ENCODE measurements around the gene SCN1B.
"Not testable (repeated sequence)": the region's sequence is repeated elsewhere in the genome, so short reads cannot be mapped to it uniquely, and the experiment has no call there.

SCN1B gene

DNA sequence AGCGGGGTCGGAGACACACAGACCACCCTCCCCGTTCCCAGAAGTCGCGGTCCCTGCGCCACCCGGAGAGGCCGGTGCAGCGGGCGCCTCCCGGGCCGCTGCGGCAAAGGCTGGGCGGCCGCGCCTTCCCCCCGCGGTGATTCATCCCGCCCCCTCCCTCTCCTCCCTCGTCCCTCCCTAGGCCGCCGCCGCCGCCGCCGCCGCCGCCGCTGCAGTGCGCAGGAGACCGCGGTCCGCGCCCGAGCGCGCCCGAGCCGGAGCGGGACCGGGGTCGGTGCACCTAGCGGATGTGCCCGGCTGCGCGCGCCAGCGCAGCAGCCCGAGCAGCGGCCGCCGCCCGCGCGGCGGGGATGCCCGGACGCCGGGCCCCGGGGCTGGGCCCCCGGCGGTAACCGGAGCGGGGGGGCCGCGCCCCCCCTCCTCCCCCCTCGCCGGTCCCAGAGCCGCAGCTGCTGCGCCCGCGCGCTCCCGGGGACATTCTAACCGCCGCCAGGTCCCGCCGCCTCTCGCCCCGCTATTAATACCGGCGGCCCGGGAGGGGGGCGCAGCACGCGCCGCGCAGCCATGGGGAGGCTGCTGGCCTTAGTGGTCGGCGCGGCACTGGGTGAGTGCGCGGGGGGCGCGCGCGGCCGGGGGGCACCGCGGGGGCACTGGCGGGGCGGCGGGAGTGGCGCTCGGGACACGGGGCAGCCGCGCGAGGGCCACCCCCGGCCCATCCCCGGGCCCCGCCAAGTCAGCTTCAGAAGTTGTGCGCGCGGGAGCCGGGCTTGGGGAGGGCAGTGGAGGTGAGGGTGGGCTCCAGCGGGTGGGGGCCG lies at the start of gene SCN1B:
SCN1B (plus strand) TSS at position 214 of the 815 bp plus-strand sequence; CDS start at position 565, 351 bp downstream.
- DNase-seq, result peak; percentile 62

DNA sequence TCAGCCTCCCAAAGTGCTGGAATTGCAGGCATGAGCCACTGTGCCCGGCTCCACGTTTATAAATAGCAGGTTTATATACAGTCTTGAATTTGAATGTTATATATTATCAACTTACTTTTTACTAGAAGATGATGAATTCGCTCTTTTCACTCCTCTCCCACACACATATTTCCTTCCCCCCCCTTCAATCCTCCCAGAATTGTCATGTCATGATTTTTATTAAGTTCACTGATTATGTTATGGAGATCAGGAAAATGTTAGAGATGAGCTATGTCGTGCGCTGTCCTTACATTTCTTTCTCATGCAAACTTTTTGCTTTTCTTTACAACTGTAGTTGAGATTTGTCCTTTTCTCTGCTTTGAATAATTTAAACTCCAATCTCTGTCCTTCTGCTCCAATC lies 48.0 kb upstream of the SCN1B start:
- no peak for DNase-seq

DNA sequence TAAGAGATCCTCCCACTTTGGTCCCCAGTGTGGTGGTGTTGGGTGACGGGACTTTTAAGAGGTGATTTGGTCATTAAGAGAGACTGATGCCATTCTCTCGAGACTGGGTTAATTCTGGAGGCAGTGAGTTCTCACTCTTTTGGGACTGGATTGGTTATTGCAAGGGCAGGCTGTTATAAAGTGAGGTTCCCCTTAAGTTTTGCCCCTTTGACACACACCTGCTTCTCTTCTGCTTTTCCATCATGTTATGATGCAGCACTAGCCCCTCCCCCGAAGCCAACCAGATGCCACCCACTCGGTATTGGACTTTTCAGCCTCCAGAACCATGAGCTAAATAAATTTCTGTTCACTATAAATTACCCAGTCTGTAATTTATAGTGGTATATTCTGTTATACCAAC lies 46.5 kb upstream of the SCN1B start:
- no peak for DNase-seq

DNA sequence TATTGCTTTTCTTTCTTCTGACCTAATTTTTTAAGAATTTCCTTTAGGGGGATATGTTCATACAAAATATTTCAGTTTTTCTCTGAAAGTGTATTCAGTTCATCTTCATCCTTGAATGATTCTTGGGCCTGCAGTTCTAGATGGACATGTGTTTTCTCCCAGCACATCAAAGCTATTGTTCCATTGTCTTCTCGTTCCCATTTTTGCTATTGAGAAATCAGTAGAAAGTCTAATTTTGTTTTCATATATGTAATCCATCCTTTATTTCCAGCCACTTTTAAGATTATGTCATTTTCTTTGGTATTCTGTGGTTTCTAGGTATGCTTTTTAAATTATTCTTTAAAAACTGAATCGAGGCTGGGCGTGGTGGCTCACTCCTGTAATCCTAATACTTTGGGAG lies 46.0 kb upstream of the SCN1B start:
- no peak for DNase-seq

DNA sequence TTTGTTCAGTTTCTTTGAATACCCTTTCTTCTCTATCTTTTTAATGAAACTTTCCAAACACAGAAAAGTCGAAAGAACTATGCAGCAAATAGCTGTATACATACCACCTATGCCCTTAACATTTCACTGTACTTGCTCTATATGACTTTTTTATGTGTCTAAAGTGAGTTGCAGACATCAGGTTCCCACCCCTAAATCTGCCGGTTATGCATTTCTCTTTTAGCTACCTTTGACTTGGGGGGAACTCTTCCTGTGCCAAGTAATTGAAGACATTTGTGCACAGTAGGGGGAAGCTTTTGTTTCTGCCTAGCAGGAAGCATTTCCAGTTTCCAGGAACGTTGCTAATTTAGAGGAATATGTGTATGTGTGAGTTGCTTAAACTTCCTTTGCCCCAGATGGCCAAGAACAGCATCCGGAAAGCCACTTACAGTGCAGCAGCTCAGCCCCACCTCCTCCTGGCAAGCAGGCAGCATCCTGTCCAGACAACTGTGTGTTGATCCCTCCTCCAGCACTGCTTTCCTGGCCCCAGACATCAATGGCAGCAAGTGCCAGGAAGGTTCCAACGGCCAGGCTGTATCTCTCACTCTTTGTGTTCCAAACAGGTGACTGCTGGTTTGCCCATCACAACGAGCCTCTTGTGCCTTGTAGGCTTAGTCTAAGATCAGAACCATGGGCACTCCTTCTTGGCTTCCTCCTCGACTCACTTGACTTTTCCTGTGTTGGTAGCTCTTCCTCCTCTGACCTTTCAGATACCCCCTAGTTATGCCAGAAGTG lies 44.8 kb upstream of the SCN1B start:
- no peak for DNase-seq

DNA sequence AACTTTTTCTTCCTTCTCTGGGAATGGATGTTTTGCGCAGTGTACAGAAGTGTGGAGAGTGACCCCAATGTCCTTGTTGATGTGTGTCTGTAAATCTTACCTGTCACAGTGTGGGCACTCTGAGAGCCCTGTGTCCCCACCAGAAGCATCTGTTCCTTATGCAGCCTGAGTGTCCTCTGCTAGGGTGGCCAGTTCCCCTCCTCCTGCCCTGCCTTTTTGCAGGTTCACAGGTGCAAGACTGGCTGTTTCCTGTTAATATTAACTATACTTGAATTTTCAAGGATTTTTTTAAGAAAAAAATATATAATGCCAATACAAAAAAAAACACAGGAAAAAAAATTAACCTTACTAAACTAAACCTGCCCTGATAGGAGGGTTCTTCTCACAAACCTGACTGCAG lies 42.2 kb upstream of the SCN1B start:
- no peak for DNase-seq

DNA sequence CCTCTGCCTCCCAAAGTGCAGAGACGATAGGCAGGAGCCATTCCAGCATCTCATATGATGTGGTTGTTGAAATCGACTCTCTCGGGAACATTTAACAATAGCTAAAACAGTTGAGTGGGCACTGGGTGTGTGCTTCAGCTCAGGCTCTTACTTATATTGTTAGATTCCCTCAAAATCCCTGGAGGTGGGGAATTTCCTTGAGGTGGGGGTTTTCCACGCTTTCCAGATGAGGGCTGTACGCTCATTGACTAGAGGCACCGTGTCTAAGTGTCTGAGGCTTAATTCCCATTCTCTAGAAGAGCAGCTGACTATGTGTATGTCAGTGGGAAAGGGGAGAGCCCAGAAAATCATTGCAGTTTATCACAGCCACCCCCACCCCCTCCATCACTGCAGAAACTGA lies 41.0 kb upstream of the SCN1B start:
- no peak for DNase-seq

DNA sequence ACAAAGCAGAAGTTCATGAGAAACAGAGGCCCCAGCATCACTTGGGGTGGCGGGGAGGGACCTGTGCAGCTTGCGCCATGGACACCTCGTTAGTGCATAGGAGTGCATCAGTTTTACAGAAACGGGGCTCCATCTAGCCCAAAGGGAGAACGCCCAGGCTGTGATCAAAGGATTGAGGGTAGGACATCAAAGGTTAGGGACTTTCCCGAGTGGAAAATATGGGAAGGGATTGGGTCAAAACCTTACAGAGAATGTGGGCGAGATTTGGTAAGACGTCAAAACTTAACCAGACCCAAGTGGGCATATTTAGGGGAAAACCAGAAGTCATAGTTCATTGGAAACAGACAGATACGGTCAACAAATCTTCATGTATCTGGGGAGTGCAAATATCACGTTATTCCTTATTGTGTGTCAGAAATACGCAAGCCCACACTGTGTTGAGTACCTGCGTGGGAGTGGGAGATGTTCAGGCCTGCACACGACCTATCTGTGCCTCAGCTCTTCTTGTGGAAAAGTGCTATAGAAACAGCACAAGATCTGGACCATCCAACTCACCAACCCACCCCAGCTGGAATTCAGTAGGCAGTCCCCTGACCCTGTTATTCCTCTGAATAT lies 39.6 kb upstream of the SCN1B start:
- no peak for DNase-seq

DNA sequence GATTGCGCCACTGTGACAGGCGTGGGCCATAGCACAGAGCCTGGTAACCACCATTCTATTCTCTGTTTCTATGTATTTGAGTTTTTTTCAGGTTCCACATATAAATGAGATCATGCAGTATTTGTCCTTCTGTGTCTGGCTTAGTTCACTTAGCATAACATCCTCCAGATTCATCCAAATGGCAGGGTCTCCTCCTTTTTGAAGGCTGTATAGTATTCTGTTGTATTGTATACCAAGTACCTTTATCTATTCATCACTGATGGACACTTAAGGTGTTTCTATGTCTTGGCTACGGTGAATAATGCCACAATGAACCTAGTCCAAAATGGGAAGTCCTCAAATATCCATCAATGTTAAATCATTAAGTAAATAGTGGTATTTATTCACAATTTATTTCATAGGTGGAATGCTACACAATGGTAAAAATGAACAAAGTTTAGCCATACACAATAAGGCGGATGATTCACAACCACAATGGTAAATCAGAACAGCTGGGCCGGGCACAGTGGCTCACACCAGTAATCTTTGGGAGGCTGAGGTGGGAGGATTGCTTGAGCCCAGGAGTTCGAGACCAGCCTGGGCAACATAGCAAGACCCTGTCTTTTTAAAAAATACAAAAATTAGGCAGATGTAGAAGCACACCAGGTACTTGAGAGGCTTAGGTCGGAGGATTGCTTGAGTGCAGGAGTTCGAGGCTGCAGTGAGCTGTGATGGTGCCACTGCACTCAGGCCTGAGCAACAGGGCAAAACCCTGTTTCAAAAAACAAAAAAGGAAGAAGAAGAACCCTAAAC lies 38.5 kb upstream of the SCN1B start:
- DNase-seq, result no peak

DNA sequence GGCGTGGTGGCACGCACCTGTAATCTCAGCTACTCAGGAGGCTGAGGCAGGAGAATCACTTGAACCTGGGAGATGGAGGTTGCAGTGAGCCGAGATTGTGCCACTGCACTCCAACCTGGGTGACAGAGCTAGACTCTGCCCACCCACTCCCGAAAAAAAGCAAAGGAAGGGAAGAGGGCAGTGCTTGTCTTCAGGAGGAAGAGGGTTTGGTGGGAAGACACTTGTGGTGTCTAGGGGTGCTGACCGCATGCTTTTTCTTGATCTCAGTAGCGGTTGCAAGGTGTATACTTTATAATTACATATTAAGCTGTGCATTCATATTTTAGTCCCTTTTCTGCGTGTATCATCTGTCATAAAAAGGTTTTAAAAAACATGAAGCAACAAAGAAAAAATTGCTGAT lies 37.7 kb upstream of the SCN1B start:
- DNase-seq, result not testable (repeated sequence)

DNA sequence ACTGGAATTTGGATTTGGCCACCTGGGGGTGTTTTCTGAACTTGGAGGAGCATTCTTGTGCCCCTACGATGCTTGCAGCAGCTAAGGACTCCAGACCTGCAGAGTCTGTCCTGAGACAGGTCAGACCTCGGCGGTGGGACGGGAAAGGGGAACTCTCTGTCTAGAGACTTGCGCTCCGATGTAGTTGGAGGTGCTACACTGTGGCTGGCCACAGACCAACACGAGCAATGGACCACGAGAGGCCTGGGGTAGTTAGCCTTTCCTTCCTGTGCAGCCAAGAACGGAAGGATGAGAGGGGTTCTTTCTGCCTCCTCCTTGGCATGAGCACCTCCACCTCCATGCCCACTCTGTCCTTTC lies 36.0 kb upstream of the SCN1B start:
- no peak for DNase-seq

DNA sequence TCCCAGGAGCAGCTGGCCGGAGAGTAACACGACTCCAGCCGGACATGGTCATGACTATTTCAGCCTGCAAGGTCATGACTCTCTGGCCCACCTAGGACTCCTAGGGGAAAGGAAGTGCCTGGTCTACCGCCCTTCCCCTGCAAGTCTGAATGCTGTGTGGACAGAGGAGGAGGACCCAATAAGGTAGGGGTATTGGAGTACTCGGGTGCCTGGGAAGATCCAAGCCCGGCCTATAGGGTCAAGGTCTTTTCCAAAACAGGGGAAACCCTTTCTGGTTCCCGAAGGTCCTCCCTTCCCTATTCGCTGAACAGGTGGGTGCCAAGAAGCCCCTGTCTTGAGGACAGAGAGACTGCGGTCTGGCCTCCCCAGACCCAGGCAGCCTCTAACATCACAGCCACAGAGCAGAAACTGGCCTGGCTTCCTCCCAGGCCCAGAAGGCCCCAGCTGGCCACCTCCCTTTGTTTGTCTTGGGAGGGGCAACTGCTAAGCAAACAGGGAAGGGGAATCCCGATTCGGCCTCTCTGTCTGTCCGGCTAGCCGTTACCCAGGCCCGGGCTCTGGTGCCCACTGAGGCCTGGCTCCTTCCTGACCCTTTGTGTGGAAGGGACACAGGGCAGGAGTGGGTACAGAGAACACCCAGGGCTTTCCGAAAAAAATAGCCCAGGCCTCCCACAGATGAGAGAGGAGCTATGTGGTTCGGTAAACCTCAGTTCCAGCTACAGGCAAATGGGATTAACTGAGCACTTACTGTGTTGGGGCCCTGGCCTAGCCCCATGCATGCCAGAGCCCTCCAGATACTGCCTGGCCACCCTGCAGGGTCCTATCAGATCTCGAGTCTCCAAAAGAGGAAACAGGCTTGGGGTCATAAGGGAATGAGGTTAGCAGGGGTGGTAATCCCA lies 35.4 kb upstream of the SCN1B start:
- no peak for DNase-seq

DNA sequence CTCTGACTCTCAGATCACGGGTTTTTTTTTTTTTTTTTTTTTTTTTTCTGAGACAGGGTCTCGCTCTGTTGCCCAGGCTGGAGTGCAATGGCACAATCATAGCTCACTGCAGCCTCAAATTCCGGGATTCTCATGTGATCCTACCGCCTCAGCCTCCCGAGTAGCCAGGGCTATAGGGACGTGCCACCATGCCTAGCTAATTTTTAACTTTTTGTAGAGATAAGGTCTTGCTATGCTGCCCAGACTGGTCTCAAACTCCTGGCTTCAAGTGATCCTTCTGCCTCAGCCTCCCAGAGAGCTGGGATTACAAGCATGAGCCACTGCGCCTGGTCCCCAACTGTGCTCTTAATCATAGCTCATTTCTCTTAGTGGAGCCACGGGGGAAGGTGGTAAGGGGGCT lies 34.7 kb upstream of the SCN1B start:
- DNase-seq, result no peak

DNA sequence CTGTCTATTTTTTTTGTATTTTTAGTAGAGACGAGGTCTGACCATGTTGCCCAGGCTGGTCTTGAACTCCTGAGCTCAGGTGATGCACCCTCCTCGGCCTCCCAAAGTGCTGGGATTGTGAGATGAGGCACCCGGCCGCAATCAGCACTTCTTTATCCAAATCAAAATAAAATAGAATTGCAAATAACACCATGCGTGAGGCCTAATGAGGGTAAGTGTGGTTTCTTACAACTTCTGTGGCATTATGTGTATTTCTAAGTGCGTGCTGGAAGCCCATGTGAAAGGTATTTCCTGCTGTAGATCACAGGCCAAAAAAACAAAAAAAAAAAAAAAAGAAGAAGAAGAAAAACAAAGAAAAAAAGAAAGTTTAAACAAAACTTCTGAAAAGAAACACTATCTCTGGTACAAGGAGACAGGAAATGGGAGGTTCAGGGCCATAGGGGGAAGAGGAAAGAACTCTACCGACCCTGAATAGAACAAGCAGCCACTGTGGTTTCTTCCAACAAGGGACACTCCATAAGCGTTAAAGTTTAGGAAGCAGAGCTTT lies 33.1 kb upstream of the SCN1B start:
- DNase-seq, result peak; percentile 45

DNA sequence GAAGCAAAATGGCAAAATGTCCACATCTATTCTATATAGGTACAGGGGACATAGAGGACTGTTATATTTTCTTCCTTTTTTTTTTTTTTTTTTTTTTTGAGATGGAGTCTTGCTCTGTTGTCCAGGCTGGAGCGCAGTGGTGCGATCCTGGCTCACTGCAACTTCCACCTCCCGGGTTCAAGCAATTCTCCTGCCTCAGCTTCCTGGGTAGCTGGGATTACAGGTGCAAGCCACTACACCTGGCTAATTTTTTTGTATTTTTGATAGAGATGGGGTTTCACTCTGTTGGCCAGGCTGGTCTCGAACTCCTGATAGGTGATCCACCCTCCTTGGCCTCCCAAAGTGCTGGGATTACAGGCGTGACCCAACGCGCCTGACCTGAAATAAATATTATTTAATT lies 32.0 kb upstream of the SCN1B start:
- DNase-seq, result not testable (repeated sequence)

DNA sequence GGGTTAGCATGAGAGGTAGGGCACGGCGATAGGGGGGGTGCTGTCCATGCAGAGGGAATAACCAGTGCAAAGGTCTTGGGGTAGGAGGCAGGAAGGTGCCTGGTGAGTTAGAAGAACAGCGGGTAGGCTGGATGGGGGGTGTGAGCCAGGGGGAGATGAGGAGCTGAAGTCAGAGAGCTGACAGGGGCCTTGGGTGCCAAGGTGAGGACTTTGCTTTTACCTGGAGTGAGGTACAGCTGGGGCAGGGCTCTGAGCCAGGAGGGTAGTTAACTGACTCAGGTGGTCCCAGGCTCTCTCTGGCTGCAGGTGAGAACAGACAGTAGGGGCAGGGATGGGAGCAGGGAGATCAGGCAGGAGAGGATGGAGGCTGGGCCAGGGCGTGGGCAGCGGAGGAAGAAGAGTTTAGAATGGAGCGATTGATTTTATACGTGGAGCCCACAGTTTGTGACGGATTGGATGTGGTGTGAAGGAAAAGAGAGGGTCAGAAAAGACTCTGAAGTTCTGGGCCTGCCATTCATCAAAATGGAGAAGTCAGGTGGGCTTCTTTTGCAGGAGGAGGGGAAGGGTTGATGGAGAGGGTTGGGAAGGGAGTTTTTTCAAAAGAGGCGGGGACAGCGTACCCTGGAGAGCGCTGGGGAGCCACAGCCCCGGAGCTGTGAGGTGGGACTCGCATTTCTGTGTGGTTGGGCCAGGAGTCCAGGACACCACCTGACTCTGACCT lies 31.3 kb upstream of the SCN1B start:
- DNase-seq, result no peak

DNA sequence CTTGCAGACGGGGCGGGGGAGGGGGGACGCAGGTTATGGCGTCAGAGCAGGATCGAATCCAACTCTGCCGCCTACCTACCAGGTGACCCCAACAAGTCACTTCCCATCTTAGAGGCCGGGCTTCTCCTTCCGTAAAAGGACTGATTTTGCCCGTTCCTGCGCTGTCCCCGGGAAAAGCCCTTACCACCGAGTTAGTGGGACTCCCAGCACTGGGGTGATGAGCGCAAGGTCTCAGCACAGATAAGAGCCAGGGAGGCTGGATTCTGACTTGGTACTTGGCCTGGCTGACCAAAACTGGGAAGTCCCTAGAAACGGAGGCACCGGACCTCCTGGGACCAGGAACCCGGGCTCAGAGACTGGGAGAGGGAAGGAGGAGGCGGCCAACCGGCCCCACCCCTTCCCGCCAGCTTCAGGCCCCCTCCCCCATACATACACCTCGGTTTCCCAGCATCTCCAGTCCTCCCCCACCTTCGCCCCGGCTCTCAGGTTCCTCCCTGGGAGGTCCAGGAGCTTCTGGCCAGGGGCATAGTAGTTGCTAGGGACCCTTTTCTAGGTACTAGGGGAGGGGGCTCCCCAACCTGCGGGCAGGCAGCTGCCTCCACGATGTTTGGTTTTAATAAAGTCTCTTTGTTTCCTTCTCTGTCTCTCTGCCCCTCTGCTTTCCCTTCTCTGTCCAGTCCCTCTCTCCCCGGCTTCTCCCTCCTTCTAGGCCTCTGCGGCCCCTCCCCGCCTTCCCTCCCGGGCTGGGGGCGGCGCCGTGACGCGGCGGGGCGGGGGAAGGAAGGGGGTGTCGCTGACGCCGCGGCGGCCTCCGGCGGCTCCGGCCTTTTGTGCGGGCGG lies 30.6 kb upstream of the SCN1B start, which contains the start of gene GRAMD1A:
GRAMD1A (plus strand) TSS at position 826 of the 840 bp plus-strand sequence. CDS start 156 bp downstream, outside the sequence.
- DNase-seq, result peak; percentile 77

DNA sequence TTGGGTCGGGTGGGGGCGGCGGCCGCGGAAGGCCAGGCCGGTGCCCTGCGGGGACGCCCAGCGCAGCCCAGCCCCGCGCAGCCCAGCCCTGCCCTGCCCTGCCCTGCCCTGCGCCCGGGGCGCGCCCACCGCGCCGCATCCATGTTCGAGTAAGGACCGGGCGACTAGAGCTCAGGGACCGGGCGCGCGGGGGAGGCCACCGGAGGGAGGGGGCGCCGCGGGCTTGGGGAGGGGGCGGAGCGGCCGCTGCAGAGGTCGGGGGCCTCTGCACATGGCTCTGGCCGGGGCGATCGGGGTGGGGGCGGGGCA lies 30.0 kb upstream of the SCN1B start:
- DNase-seq, result no peak

DNA sequence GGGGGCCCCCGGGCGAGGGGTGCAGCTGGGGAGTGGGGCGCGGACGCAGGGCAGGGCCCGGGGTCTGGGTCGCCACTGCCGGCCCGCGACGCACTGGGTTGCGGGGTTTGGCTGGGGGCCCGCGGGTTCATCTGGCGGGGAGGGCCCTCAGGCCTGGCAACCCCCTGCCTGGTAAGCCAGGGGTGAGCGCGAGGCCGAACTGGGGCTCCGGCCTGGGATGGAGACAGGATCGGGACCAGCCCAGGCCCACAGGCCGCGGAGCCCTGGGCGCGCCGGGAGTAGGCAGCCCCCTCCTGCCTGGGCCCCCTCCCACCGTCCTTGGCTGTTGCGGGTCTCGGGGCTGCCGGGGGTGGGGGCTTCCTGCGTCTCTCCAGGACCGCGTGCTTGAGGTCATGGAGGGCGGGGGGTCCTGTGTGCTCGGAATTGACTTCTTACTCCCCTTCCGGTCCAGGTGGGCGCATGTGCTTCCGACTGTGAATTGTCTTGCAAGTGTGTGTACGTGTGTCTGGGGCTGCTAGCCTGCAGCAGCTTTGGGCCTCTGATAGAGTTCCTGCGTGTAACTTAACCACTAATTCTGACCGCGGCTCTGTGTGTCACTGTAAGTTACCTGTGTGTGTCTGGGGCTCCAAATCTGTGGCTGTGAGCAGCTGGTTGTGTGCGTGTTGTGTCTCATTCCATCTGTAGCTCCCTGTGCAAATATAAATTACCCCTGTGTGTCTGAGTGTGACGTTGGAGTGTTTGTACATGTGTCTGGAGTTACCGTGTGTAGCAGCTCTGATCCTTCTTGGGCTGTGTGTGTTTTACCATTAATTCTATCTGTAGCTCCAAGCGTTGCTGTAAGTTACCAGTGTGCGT lies 29.4 kb upstream of the SCN1B start:
- DNase-seq, result peak; percentile 67

Measured in CD4-positive, alpha-beta T cell treated with Interleukin-12 subunit alpha and Interleukin-12 subunit beta, for 1 hour (primary cell).